Activated gamma-delta T cell (primary cell): ENCODE results near the gene DLGAP4.
A peak's percentile ranks its signal among the peaks of the same experiment; 100 is the strongest.

Experiments used
- DNase-seq: peaks from one replicate; lab custom pipeline; 2025; lab: John Stamatoyannopoulos, UW

The DLGAP4 gene

GRCh38 chr20:36404435-36404978 lies 98.4 kb downstream of the DLGAP4 start:
- DNase-seq, result no peak

GRCh38 chr20:36405255-36405654 lies 99.1 kb downstream of the DLGAP4 start:
- no peak for DNase-seq

GRCh38 chr20:36407199-36407733 lies 101.1 kb downstream of the DLGAP4 start:
- DNase-seq, result no peak

- no peak for DNase-seq
Measured at GRCh38 chr20:36408219-36408618, 102.1 kb downstream of the DLGAP4 start.

GRCh38 chr20:36411861-36412454 lies 105.8 kb downstream of the DLGAP4 start:
- no peak for DNase-seq

GRCh38 chr20:36415475-36416002 lies 109.4 kb downstream of the DLGAP4 start:
- DNase-seq, result no peak

GRCh38 chr20:36418711-36419110 lies 112.6 kb downstream of the DLGAP4 start:
- DNase-seq, result no peak

- no peak for DNase-seq
Measured at GRCh38 chr20:36421641-36422040, 115.5 kb downstream of the DLGAP4 start.

GRCh38 chr20:36424314-36424713 lies 118.2 kb downstream of the DLGAP4 start:
- no peak for DNase-seq

GRCh38 chr20:36425166-36425565 lies 119.0 kb downstream of the DLGAP4 start:
- no peak for DNase-seq

GRCh38 chr20:36431604-36432003 lies 125.5 kb downstream of the DLGAP4 start:
- no peak for DNase-seq

- no peak for DNase-seq
Measured at GRCh38 chr20:36432096-36432495, 126.0 kb downstream of the DLGAP4 start.

GRCh38 chr20:36434383-36434782 lies 128.2 kb downstream of the DLGAP4 start:
- DNase-seq, result no peak

- no peak for DNase-seq
Measured at GRCh38 chr20:36435124-36435523, 129.0 kb downstream of the DLGAP4 start.

- DNase-seq, result peak; percentile 66
Measured at GRCh38 chr20:36435592-36436541, 129.7 kb downstream of the DLGAP4 start.

- DNase-seq, result peak; percentile 28
Measured at GRCh38 chr20:36439040-36439730, 133.0 kb downstream of the DLGAP4 start.

- no peak for DNase-seq
Measured at GRCh38 chr20:36439731-36440072, 133.6 kb downstream of the DLGAP4 start.

- DNase-seq, result no peak
Measured at GRCh38 chr20:36440370-36441026, 134.4 kb downstream of the DLGAP4 start.

GRCh38 chr20:36441027-36441414 lies 134.9 kb downstream of the DLGAP4 start:
- no peak for DNase-seq

- DNase-seq, result no peak
Measured at GRCh38 chr20:36441416-36441815, 135.3 kb downstream of the DLGAP4 start.

- no peak for DNase-seq
Measured at GRCh38 chr20:36445847-36446246, 139.7 kb downstream of the DLGAP4 start.
